GM21723 (cell line): ENCODE results near the gene CTBP2.

ENCODE experiments used
- ATAC-seq: cut with Tn5 transposase; IDR thresholded peaks from one replicate; pipeline ENCODE4 v1.9.1; 2021; ENCODE audit warnings: mild to moderate bottlenecking, moderate library complexity; ENCODE audit not compliant: unreplicated experiment

The CTBP2 gene

GRCh38 chr10:125159932-125160855 lies at the start of gene CTBP2:
Gene CTBP2, minus strand, starts transcription at chr10:125160563.
- ATAC-seq, result no peak

GRCh38 chr10:125209591-125210355 lies 49.4 kb upstream of the CTBP2 start:
- no peak for ATAC-seq

- no peak for ATAC-seq
Observed at GRCh38 chr10:125208854-125209565, 48.6 kb upstream of the CTBP2 start.

- no peak for ATAC-seq
Observed at GRCh38 chr10:125206623-125207022, 46.3 kb upstream of the CTBP2 start.

- no peak for ATAC-seq
Observed at GRCh38 chr10:125205431-125205830, 45.1 kb upstream of the CTBP2 start.

- ATAC-seq, result no peak
Observed at GRCh38 chr10:125204400-125204799, 44.0 kb upstream of the CTBP2 start.

GRCh38 chr10:125203186-125203800 lies 42.9 kb upstream of the CTBP2 start:
- ATAC-seq, result no peak

- ATAC-seq, result peak; percentile 51
Observed at GRCh38 chr10:125201791-125202622, 41.6 kb upstream of the CTBP2 start.

GRCh38 chr10:125201108-125201524 lies 40.8 kb upstream of the CTBP2 start:
- ATAC-seq, result peak; percentile 92

- no peak for ATAC-seq
Observed at GRCh38 chr10:125200396-125200795, 40.0 kb upstream of the CTBP2 start.

- ATAC-seq, result no peak
Observed at GRCh38 chr10:125199270-125199669, 38.9 kb upstream of the CTBP2 start.

GRCh38 chr10:125194814-125195213 lies 34.5 kb upstream of the CTBP2 start:
- no peak for ATAC-seq

GRCh38 chr10:125193306-125193877 lies 33.0 kb upstream of the CTBP2 start:
- ATAC-seq, result no peak

- no peak for ATAC-seq
Observed at GRCh38 chr10:125192620-125193019, 32.3 kb upstream of the CTBP2 start.

- no peak for ATAC-seq
Observed at GRCh38 chr10:125192005-125192404, 31.6 kb upstream of the CTBP2 start.

GRCh38 chr10:125190946-125191345 lies 30.6 kb upstream of the CTBP2 start:
- no peak for ATAC-seq

- no peak for ATAC-seq
Observed at GRCh38 chr10:125190414-125190813, 30.1 kb upstream of the CTBP2 start.

- ATAC-seq, result no peak
Observed at GRCh38 chr10:125189162-125189561, 28.8 kb upstream of the CTBP2 start.
